Neural progenitor cell (in vitro differentiated cells): ENCODE results near the gene PACS1. TPM values are rescaled to one million over a fixed set of nuclear protein-coding genes. Genes with fewer than 3 reads are reported as not detected.

ENCODE experiments used
- DNase-seq: peaks from one replicate; pipeline ENCODE4 v3.0.0-alpha.2; 2016; ENCODE audit warnings: low spot score
- H2AFZ ChIP-seq: fragments of 200-600 bp; sonication (generic); replicated peaks from 2 replicates; pipeline ENCODE4 v1.6.1; 2016; ENCODE audit warnings: antibody characterized with exemption
- H3F3A ChIP-seq: fragments of 200-600 bp; sonication (generic); 2 replicates; pipeline ENCODE4 v1.6.1; 2016; ENCODE audit warnings: antibody characterized with exemption, low read depth
- H3K27ac ChIP-seq: fragments of 200-600 bp; sonication (generic); 2 replicates; pipeline ENCODE4 v1.5.1; 2016; ENCODE audit warnings: mild to moderate bottlenecking
- H3K27me3 ChIP-seq: fragments of 200-600 bp; sonication (generic); 2 replicates; pipeline ENCODE4 v1.6.1; 2016; ENCODE audit warnings: mild to moderate bottlenecking, moderate library complexity
- H3K36me3 ChIP-seq: fragments of 200-600 bp; sonication (generic); 2 replicates; pipeline ENCODE4 v1.5.1; 2016
- H3K4me1 ChIP-seq: fragments of 200-600 bp; sonication (generic); 2 replicates; pipeline ENCODE4 v1.6.1; 2016; ENCODE audit warnings: mixed run types
- H3K4me2 ChIP-seq: fragments of 200-600 bp; sonication (generic); 2 replicates; pipeline ENCODE4 v1.6.1; 2016
- H3K4me3 ChIP-seq: fragments of 200-600 bp; sonication (generic); 2 replicates; pipeline ENCODE4 v1.5.1; 2016
- H3K79me2 ChIP-seq: fragments of 200-600 bp; sonication (generic); 2 replicates; pipeline ENCODE4 v1.6.1; 2016; ENCODE audit warnings: low read depth
- H3K9ac ChIP-seq: fragments of 200-600 bp; sonication (generic); 2 replicates; pipeline ENCODE4 v1.6.1; 2016
- H3K9me3 ChIP-seq: fragments of 200-600 bp; sonication (generic); 2 replicates; pipeline ENCODE4 v1.5.1; 2016; ENCODE audit warnings: low read depth
- H4K20me1 ChIP-seq: fragments of 200-600 bp; sonication (generic); 2 replicates; pipeline ENCODE4 v1.6.1; 2016; ENCODE audit warnings: low read depth
- H3K27ac Mint-ChIP-seq: 3 replicates; pipeline ENCODE4 v1.8.0; 2021; ENCODE audit warnings: mixed read lengths
- H3K27me3 Mint-ChIP-seq: 2 replicates; pipeline ENCODE4 v1.8.0; 2022; ENCODE audit warnings: low read depth, mild to moderate bottlenecking, inconsistent platforms, moderate library complexity, mixed read lengths; ENCODE audit not compliant: insufficient read depth
- H3K36me3 Mint-ChIP-seq: 3 replicates; pipeline ENCODE4 v1.8.0; 2021; ENCODE audit warnings: mixed read lengths
- H3K4me1 Mint-ChIP-seq: 3 replicates; pipeline ENCODE4 v1.8.0; 2021; ENCODE audit warnings: mixed read lengths
- H3K4me3 Mint-ChIP-seq: 3 replicates; pipeline ENCODE4 v1.8.0; 2021; ENCODE audit warnings: mild to moderate bottlenecking, moderate library complexity, mixed read lengths
- H3K9me3 Mint-ChIP-seq: 3 replicates; pipeline ENCODE4 v1.8.0; 2020; ENCODE audit warnings: mixed read lengths
- CTCF ChIP-seq: fragments of 200-600 bp; sonication (generic); IDR thresholded peaks from 2 replicates; pipeline ENCODE4 v1.5.1; 2017; ENCODE audit warnings: antibody characterized with exemption, mild to moderate bottlenecking
- EZH2 ChIP-seq: fragments of 200-600 bp; sonication (generic); IDR thresholded peaks from 2 replicates; pipeline ENCODE4 v1.6.1; 2017; ENCODE audit warnings: antibody characterized with exemption, mild to moderate bottlenecking, moderate library complexity
- EZH2phosphoT487 ChIP-seq: fragments of 200-600 bp; sonication (generic); IDR thresholded peaks from 2 replicates; pipeline ENCODE4 v1.6.1; 2017; ENCODE audit warnings: antibody characterized with exemption
- total RNA-seq: library from RNA; depleted of rRNA; stranded (reverse); fragments of >200 nt; gene quantifications from 2 replicates; pipeline ENCODE4 v1.2.3, GENCODE V29; 2015; ENCODE audit warnings: low replicate concordance

The PACS1 gene
- total RNA-seq, 1 donor from 2014 or later: 13.4 TPM

DNA sequence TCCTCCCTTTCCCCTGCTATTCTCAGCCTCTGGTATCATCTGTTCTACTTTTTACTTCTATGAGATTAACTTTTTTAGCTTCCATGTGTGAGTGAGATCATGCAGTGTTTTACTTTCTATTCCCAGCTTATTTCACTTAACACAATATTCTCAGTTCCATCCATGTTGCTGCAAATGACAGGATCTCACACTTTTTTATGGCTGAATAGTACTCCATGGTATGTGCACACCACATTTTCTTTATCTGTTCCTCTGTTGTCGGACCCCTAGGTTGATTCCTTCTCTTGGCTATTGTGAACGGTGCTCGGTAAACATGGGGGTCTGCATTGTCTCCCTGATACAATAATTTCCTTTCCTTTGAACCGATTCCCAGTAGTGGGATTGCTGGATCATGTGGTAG, 117.4 kb downstream of the PACS1 start:
- no peaks in the 10 kb centered on the region for H3K27me3 ChIP-seq
- Mint-ChIP-seq H3K9me3 (peaks cover 3% of the 10 kb centered on the region), H3K4me1 (peaks cover 35% of the 10 kb centered on the region), H3K36me3 (peaks cover 7% of the 10 kb centered on the region), H3K4me3 (no peak overlapping the region), H3K27me3 (peaks cover 4% of the 10 kb centered on the region), H3K27ac (no peak overlapping the region)
- H4K20me1 ChIP-seq: no peaks in the 10 kb centered on the region
- DNase-seq: no peak
- no peak overlapping the region for H2AFZ ChIP-seq
- H3K4me3 ChIP-seq: no peak overlapping the region
- H3K27ac ChIP-seq: no peak overlapping the region
- no peaks in the 10 kb centered on the region for H3K9me3 ChIP-seq
- no peaks in the 10 kb centered on the region for H3K36me3 ChIP-seq
- peaks cover 12% of the 10 kb centered on the region for H3K4me1 ChIP-seq
- H3K4me2 ChIP-seq: no peak overlapping the region
- H3K79me2 ChIP-seq: no peaks in the 10 kb centered on the region
- no peak for TF ChIP-seq CTCF
- TF ChIP-seq EZH2: no peak
- TF ChIP-seq EZH2phosphoT487: no peak
- peaks cover 11% of the 10 kb centered on the region for H3F3A ChIP-seq
- H3K9ac ChIP-seq: no peak overlapping the region

GRCh38 chr11:66188580-66188979, 118.5 kb downstream of the PACS1 start:
- DNase-seq: no peak
- no peak overlapping the region for H3K4me2 ChIP-seq
- no peaks in the 10 kb centered on the region for H3K36me3 ChIP-seq
- peaks cover 6% of the 10 kb centered on the region for H3F3A ChIP-seq
- H3K27ac Mint-ChIP-seq: no peak overlapping the region
- no peaks in the 10 kb centered on the region for H3K9me3 ChIP-seq
- peaks cover 8% of the 10 kb centered on the region for H3K4me1 ChIP-seq
- TF ChIP-seq CTCF: no peak
- no peak for TF ChIP-seq EZH2
- no peak for TF ChIP-seq EZH2phosphoT487
- H4K20me1 ChIP-seq: no peaks in the 10 kb centered on the region
- no peak overlapping the region for H3K9ac ChIP-seq
- H3K36me3 Mint-ChIP-seq: peaks cover 9% of the 10 kb centered on the region
- H3K27ac ChIP-seq: no peak overlapping the region
- no peaks in the 10 kb centered on the region for H3K27me3 ChIP-seq
- no peaks in the 10 kb centered on the region for H3K79me2 ChIP-seq
- peaks cover 4% of the 10 kb centered on the region for H3K27me3 Mint-ChIP-seq
- no peak overlapping the region for H2AFZ ChIP-seq
- peaks cover 3% of the 10 kb centered on the region for H3K9me3 Mint-ChIP-seq
- H3K4me1 Mint-ChIP-seq: peaks cover 34% of the 10 kb centered on the region
- H3K4me3 ChIP-seq: no peak overlapping the region
- no peak overlapping the region for H3K4me3 Mint-ChIP-seq

- H3K79me2 ChIP-seq: no peaks in the 10 kb centered on the region
- Mint-ChIP-seq H3K4me1 (peaks cover 31% of the 10 kb centered on the region), H3K27ac (no peak overlapping the region)
Measured at GRCh38 chr11:66189031-66189745, 119.1 kb downstream of the PACS1 start.

More at GRCh38 chr11:66189031-66189745, 119.1 kb downstream of the PACS1 start:
- no peaks in the 10 kb centered on the region for H3K36me3 ChIP-seq
- no peaks in the 10 kb centered on the region for H4K20me1 ChIP-seq
- Mint-ChIP-seq H3K9me3 (peaks cover 3% of the 10 kb centered on the region), H3K4me3 (no peak overlapping the region), H3K36me3 (peaks cover 9% of the 10 kb centered on the region), H3K27me3 (peaks cover 6% of the 10 kb centered on the region)
- no peaks in the 10 kb centered on the region for H3K9me3 ChIP-seq
- peaks cover 4% of the 10 kb centered on the region for H3F3A ChIP-seq
- H3K4me3 ChIP-seq: no peak overlapping the region
- TF ChIP-seq EZH2phosphoT487 (no peak), EZH2 (no peak), CTCF (no peak)
- H3K9ac ChIP-seq: no peak overlapping the region
- no peak overlapping the region for H2AFZ ChIP-seq
- DNase-seq: no peak
- H3K27ac ChIP-seq: no peak overlapping the region
- H3K27me3 ChIP-seq: no peaks in the 10 kb centered on the region
- H3K4me2 ChIP-seq: no peak overlapping the region
- peaks cover 7% of the 10 kb centered on the region for H3K4me1 ChIP-seq
